Right lobe of liver (tissue), 4 donors: ENCODE data around the gene TMEM106C.

ENCODE experiments used
- POLR2A ChIP-seq: fragments of 450-650 bp; IDR thresholded peaks from one replicate; pipeline ENCODE4 v1.6.1; 2017; ENCODE audit warnings: antibody characterized with exemption, mild to moderate bottlenecking
- TF ChIP-seq, protein P1 (sequence below), 4 donors: fragments of 200-600 bp in 3 of 4; fragments of 450-650 bp in 1 of 4; IDR thresholded peaks; one replicate each; pipeline versions ENCODE4 v1.5.1 to v1.8.0; 2016 to 2022; ENCODE audit warnings: antibody characterized with exemption in 4 of 4, mild to moderate bottlenecking in 2 of 4
- donor health status: DM: no; HTN: no; CAD: no.
- donor health status: DM: no; HTN: no; CAD: no.
- donor health status: DM: no; HTN: yes; CAD: no.

- TF ChIP-seq, protein P1, sequence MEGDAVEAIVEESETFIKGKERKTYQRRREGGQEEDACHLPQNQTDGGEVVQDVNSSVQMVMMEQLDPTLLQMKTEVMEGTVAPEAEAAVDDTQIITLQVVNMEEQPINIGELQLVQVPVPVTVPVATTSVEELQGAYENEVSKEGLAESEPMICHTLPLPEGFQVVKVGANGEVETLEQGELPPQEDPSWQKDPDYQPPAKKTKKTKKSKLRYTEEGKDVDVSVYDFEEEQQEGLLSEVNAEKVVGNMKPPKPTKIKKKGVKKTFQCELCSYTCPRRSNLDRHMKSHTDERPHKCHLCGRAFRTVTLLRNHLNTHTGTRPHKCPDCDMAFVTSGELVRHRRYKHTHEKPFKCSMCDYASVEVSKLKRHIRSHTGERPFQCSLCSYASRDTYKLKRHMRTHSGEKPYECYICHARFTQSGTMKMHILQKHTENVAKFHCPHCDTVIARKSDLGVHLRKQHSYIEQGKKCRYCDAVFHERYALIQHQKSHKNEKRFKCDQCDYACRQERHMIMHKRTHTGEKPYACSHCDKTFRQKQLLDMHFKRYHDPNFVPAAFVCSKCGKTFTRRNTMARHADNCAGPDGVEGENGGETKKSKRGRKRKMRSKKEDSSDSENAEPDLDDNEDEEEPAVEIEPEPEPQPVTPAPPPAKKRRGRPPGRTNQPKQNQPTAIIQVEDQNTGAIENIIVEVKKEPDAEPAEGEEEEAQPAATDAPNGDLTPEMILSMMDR (IDR thresholded peaks at IDR 0.05), result no peak
- no peak for TF ChIP-seq POLR2A
These were observed 16.1 kb upstream of the TMEM106C start for GRCh38 chr12:47947341-47947740.
